Hepatocyte (in vitro differentiated cells): ENCODE measurements around the gene KRTAP4-3. TPM values are rescaled to one million over a fixed set of nuclear protein-coding genes. Genes with fewer than 3 reads are reported as not detected.

Source experiments
- DNase-seq: peaks from one replicate; pipeline ENCODE4 v3.0.0-alpha.2; 2016; ENCODE audit warnings: low spot score
- H2AFZ ChIP-seq: fragments of 200-600 bp; sonication (generic); 2 replicates; pipeline ENCODE4 v1.6.0; 2016; ENCODE audit warnings: antibody characterized with exemption, mild to moderate bottlenecking
- H3K27ac ChIP-seq: fragments of 200-600 bp; sonication (generic); 2 replicates; pipeline ENCODE4 v1.5.1; 2016; ENCODE audit warnings: mild to moderate bottlenecking
- H3K27me3 ChIP-seq: fragments of 200-600 bp; sonication (generic); 2 replicates; pipeline ENCODE4 v1.6.1; 2016
- H3K36me3 ChIP-seq: fragments of 200-600 bp; sonication (generic); replicated peaks from 2 replicates; pipeline ENCODE4 v1.5.1; 2016; ENCODE audit warnings: low read depth; ENCODE audit not compliant: insufficient read depth
- H3K4me1 ChIP-seq: fragments of 200-600 bp; sonication (generic); 2 replicates; pipeline ENCODE4 v1.5.1; 2016; ENCODE audit warnings: mild to moderate bottlenecking, moderate library complexity; ENCODE audit not compliant: insufficient read depth
- H3K4me2 ChIP-seq: fragments of 200-600 bp; sonication (generic); 2 replicates; pipeline ENCODE4 v1.6.0; 2016
- H3K4me3 ChIP-seq: fragments of 200-600 bp; sonication (generic); 2 replicates; pipeline ENCODE4 v1.5.1; 2016; ENCODE audit warnings: mild to moderate bottlenecking
- H3K79me2 ChIP-seq: fragments of 200-600 bp; sonication (generic); 2 replicates; pipeline ENCODE4 v1.6.0; 2017; ENCODE audit warnings: mild to moderate bottlenecking
- H3K9me2 ChIP-seq: fragments of 200-600 bp; sonication (generic); replicated peaks from 2 replicates; pipeline ENCODE4 v1.6.0; 2017; ENCODE audit warnings: mild to moderate bottlenecking; ENCODE audit not compliant: insufficient read depth
- H3K9me3 ChIP-seq: fragments of 200-600 bp; sonication (generic); 2 replicates; pipeline ENCODE4 v1.5.1; 2016; ENCODE audit warnings: low read depth, mild to moderate bottlenecking
- H4K20me1 ChIP-seq: fragments of 200-600 bp; sonication (generic); 2 replicates; pipeline ENCODE4 v1.6.0; 2016; ENCODE audit warnings: mild to moderate bottlenecking; ENCODE audit not compliant: insufficient read depth, poor library complexity, severe bottlenecking
- CTCF ChIP-seq: fragments of 200-600 bp; sonication (generic); IDR thresholded peaks from 2 replicates; pipeline ENCODE4 v1.5.1; 2016; ENCODE audit warnings: antibody characterized with exemption, mild to moderate bottlenecking; ENCODE audit not compliant: poor library complexity
- EZH2 ChIP-seq: fragments of 200-600 bp; sonication (generic); IDR thresholded peaks from 2 replicates; pipeline ENCODE4 v1.6.1; 2016; ENCODE audit warnings: antibody characterized with exemption, mild to moderate bottlenecking, borderline replicate concordance
- EZH2phosphoT487 ChIP-seq: fragments of 200-600 bp; sonication (generic); IDR thresholded peaks from one replicate; pipeline ENCODE4 v1.6.1; 2018; ENCODE audit warnings: antibody characterized with exemption, mild to moderate bottlenecking, low read depth, moderate library complexity; ENCODE audit not compliant: unreplicated experiment, severe bottlenecking
- WGBS: methylation state at CpG from one replicate; pipeline ENCODE4 v1.1.6; 2016; ENCODE audit warnings: low lambda C conversion rate; ENCODE audit errors: missing lambda C conversion rate; 5-methylcytosine and 5-hydroxymethylcytosine counted together
- polyA plus RNA-seq: library from polyadenylated mRNA; unstranded; fragments of >200 nt; fragmentation: Nextera tagmentation; extraction: Ambion mirVana; gene quantifications from 2 replicates; pipeline ENCODE4 v1.2.1, GENCODE V29; 2016
- total RNA-seq: library from RNA; depleted of rRNA; stranded (reverse); fragments of >200 nt; gene quantifications from 2 replicates; pipeline ENCODE4 v1.2.3, GENCODE V29; 2014

The KRTAP4-3 gene
- total RNA-seq (not detected in 2 replicates), polyA plus RNA-seq (not detected in 2 replicates)

- peaks cover 2% of the 10 kb centered on the region for H3K27me3 ChIP-seq
- H3K4me1 ChIP-seq: no peaks in the 10 kb centered on the region
- no peak within 1 kb of the TSS for H3K27ac ChIP-seq
- no peak within 1 kb of the TSS for H3K4me2 ChIP-seq
- H3K36me3 ChIP-seq: no peaks in the 10 kb centered on the region
- H3K9me2 ChIP-seq: no peaks in the 10 kb centered on the region
- H3K9me3 ChIP-seq: no peaks in the 10 kb centered on the region
- WGBS: 86% methylated on average over 1 of the region's 1 CpG
- H3K79me2 ChIP-seq: no peaks in the 10 kb centered on the region
- no peak for DNase-seq
- no peak within 1 kb of the TSS for H3K4me3 ChIP-seq
- H4K20me1 ChIP-seq: no peaks in the 10 kb centered on the region
- TF ChIP-seq EZH2: no peak
- TF ChIP-seq CTCF: no peak
- no peak for TF ChIP-seq EZH2phosphoT487
- H2AFZ ChIP-seq: no peak within 1 kb of the TSS
These were observed at the start of gene KRTAP4-3 for GRCh38 chr17:41168121-41168520. Gene KRTAP4-3, minus strand, starts transcription at chr17:41168221. Its CDS starts 49 bp downstream, at chr17:41168172.

- Histone ChIP-seq H3K36me3 (no peaks in the 10 kb centered on the region), H3K4me1 (no peaks in the 10 kb centered on the region), H3K27me3 (peaks cover 3% of the 10 kb centered on the region), H3K27ac (no peak overlapping the region), H2AFZ (no peak overlapping the region), H3K4me2 (no peak overlapping the region), H3K9me3 (no peaks in the 10 kb centered on the region), H3K79me2 (no peaks in the 10 kb centered on the region), H4K20me1 (no peaks in the 10 kb centered on the region), H3K9me2 (no peaks in the 10 kb centered on the region), H3K4me3 (no peak overlapping the region)
- TF ChIP-seq CTCF (no peak), EZH2 (no peak), EZH2phosphoT487 (no peak)
- no peak for DNase-seq
- 100% methylated on average over 1 of the region's 1 CpG for WGBS
These were observed 47.7 kb upstream of the KRTAP4-3 start for GRCh38 chr17:41215681-41216080.

- no peak overlapping the region for H3K27ac ChIP-seq
- no peak for DNase-seq
- no peaks in the 10 kb centered on the region for H3K9me2 ChIP-seq
- TF ChIP-seq EZH2phosphoT487 (no peak), CTCF (no peak), EZH2 (no peak)
- no peak overlapping the region for H2AFZ ChIP-seq
- peaks cover 3% of the 10 kb centered on the region for H3K27me3 ChIP-seq
- no peak overlapping the region for H3K4me3 ChIP-seq
- H3K4me1 ChIP-seq: no peaks in the 10 kb centered on the region
- no peak overlapping the region for H3K4me2 ChIP-seq
- WGBS: 83% methylated on average over 7 of the region's 7 CpGs
- no peaks in the 10 kb centered on the region for H3K79me2 ChIP-seq
- no peaks in the 10 kb centered on the region for H3K9me3 ChIP-seq
- H4K20me1 ChIP-seq: no peaks in the 10 kb centered on the region
- no peaks in the 10 kb centered on the region for H3K36me3 ChIP-seq
These were observed 44.6 kb upstream of the KRTAP4-3 start for GRCh38 chr17:41212524-41213169.
